ENCODE results near the gene USO1. TPM values are rescaled to one million over a fixed set of nuclear protein-coding genes. Genes with fewer than 3 reads are reported as not detected.

Gene USO1
- total RNA-seq, 1 experiment from 2014 or later = 110 TPM

DNA sequence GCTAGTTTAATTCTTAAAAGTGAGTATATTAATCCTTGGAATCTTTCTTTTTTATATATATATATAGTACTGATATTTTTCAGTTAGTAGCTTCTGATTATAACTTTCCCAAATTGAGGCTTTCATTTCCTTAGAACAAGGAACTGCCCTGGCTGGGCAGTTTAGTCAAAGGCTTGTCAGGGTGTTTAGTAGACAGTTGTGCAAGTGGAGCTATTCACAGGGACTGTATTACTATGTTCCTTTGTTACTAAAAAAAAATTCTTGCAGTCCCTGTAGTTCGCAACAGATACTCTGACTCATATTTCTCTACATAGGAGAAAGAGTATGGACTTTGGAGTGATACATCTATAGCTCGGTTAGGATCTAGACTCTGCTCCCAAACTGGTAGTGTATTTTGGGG, 20.8 kb downstream of the USO1 start:
- no peaks in the 10 kb centered on the region for H4K20me1 ChIP-seq (ENCODE audit: control insufficient read depth, insufficient read depth, insufficient read length)
- no peak overlapping the region for H3K4ac ChIP-seq (ENCODE audit: low read depth, low read length)
- no peak overlapping the region for H2BK20ac ChIP-seq (ENCODE audit: low read depth, low read length, poor library complexity, severe bottlenecking)
- no peaks in the 10 kb centered on the region for H3K27me3 Mint-ChIP-seq (ENCODE audit: low read depth)
- DNase-seq = no peak
- peak overlapping the region in 1 of 3 experiments; percentile 18; a peak in 1 of 7 replicates for H3K27ac Mint-ChIP-seq
- no peaks in the 10 kb centered on the region for H3K9me3 Mint-ChIP-seq
- no peak overlapping the region for H3K27ac ChIP-seq (ENCODE audit: insufficient read length, low read depth, low read length)
- no peaks in the 10 kb centered on the region for H3K23me2 ChIP-seq (ENCODE audit: insufficient read length, low read depth, low read length, poor library complexity, severe bottlenecking)
- H3K27me3 ChIP-seq (ENCODE audit: insufficient read depth, low read length) = no peaks in the 10 kb centered on the region
- no peaks in the 10 kb centered on the region for H3K4me1 Mint-ChIP-seq
- H3K36me3 Mint-ChIP-seq (ENCODE audit: insufficient read depth in 1 of 3, low read depth in 3 of 3) = peaks cover 5 to 13% (median 12%) of the 10 kb centered on the region in 3 experiments; a peak in 6 of 7 replicates
- no peak overlapping the region for H2BK120ac ChIP-seq (ENCODE audit: low read depth, low read length, poor library complexity, severe bottlenecking)
- H2BK5ac ChIP-seq (ENCODE audit: insufficient read length, low read length) = no peak overlapping the region
- no peaks in the 10 kb centered on the region for H3K4me1 ChIP-seq (ENCODE audit: insufficient read depth, low read length)
- TF ChIP-seq, protein P1, sequence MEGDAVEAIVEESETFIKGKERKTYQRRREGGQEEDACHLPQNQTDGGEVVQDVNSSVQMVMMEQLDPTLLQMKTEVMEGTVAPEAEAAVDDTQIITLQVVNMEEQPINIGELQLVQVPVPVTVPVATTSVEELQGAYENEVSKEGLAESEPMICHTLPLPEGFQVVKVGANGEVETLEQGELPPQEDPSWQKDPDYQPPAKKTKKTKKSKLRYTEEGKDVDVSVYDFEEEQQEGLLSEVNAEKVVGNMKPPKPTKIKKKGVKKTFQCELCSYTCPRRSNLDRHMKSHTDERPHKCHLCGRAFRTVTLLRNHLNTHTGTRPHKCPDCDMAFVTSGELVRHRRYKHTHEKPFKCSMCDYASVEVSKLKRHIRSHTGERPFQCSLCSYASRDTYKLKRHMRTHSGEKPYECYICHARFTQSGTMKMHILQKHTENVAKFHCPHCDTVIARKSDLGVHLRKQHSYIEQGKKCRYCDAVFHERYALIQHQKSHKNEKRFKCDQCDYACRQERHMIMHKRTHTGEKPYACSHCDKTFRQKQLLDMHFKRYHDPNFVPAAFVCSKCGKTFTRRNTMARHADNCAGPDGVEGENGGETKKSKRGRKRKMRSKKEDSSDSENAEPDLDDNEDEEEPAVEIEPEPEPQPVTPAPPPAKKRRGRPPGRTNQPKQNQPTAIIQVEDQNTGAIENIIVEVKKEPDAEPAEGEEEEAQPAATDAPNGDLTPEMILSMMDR (conservative IDR thresholded peaks at IDR 0.05) = no peak
- H3K23ac ChIP-seq (ENCODE audit: insufficient read length, low read depth, low read length) = no peak overlapping the region
- peaks cover 10% of the 10 kb centered on the region; the same call in 1 of the 2 replicates for H3K79me2 ChIP-seq (ENCODE audit: insufficient read depth, low read length)
- H4K8ac ChIP-seq (replicated peaks; ENCODE audit: insufficient read length, low read depth, low read length) = no peak overlapping the region
- H2AK5ac ChIP-seq (ENCODE audit: insufficient read length, low read length) = no peak overlapping the region
- no peak overlapping the region for H3K4me3 Mint-ChIP-seq
- no peak overlapping the region for H2AFZ ChIP-seq (ENCODE audit: low read length)
- no peak overlapping the region for H3T11ph ChIP-seq (ENCODE audit: low read length)
- no peak overlapping the region for H4K91ac ChIP-seq (ENCODE audit: insufficient read length, low read depth, low read length)
- no peak overlapping the region for H3K14ac ChIP-seq (ENCODE audit: insufficient read depth, low read length)
- H4K5ac ChIP-seq (ENCODE audit: insufficient read length, low read depth, low read length) = no peak overlapping the region
- no peak overlapping the region for H2BK15ac ChIP-seq (ENCODE audit: low read depth, low read length)
- H2BK12ac ChIP-seq (ENCODE audit: insufficient read length, low read depth, low read length) = no peak overlapping the region
- H3K9me3 ChIP-seq (ENCODE audit: control insufficient read depth, low read depth, low read length) = no peaks in the 10 kb centered on the region
- H3K79me1 ChIP-seq (ENCODE audit: insufficient read depth, low read depth, low read length, poor library complexity, severe bottlenecking) = peaks cover 6% of the 10 kb centered on the region
- no peak overlapping the region for H3K4me2 ChIP-seq (ENCODE audit: insufficient read depth, insufficient read length, low read length)
- no peak overlapping the region for H3K9ac ChIP-seq (ENCODE audit: extremely low read depth, insufficient read length, low read length)
- no peak overlapping the region for H3K18ac ChIP-seq (ENCODE audit: insufficient read length, low read depth, low read length)
- no CpG with 5 or more reads among the region's 2 CpGs for WGBS (ENCODE audit: extremely low coverage, insufficient read length, low lambda C conversion rate)
- no peak overlapping the region for H3K56ac ChIP-seq (ENCODE audit: insufficient read length, low read depth, low read length)

All from H9 (cell line).